GM19023 (cell line): ENCODE results near the gene MYBPC2.

Experiments used
- ATAC-seq: cut with Tn5 transposase; IDR thresholded peaks from one replicate; pipeline ENCODE4 v1.9.1; 2021; ENCODE audit warnings: mild to moderate bottlenecking, moderate library complexity; ENCODE audit not compliant: unreplicated experiment

MYBPC2 gene

DNA sequence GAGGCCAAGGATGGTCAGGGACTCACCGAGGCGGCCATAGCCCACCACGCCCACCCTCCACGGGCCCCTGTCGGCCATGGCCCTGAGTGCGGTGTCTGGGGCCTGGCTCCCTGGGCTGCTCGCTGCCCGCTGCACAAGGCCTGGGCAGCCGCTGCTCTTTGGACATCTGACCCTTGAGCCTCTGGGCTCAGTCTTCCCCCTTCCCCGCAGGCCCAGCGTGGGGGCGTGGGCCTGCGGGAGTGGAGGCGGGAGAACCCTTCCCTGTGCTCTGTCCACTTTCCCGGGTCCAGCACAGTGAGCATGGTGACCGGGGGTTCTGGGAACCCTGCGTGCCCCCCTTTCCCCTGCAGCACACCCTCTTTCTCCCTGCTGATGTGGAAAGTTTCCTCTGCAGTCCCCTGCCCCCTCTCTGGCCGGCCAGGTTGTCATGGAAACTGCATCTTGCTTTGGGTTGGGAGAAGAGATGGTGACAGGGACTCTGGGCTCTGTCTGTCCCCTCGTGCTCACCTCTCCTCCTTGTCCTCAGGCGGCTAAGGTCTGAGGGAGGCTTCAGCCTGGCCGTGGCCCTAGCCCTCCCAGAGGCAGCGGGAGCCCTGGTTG is 81.2 kb downstream of the MYBPC2 start, which contains the start of gene ASPDH:
Gene ASPDH (minus strand): TSS at position 168 of the 600 bp plus-strand sequence. CDS start 90 bp downstream, at position 78.
- ATAC-seq, result no peak

DNA sequence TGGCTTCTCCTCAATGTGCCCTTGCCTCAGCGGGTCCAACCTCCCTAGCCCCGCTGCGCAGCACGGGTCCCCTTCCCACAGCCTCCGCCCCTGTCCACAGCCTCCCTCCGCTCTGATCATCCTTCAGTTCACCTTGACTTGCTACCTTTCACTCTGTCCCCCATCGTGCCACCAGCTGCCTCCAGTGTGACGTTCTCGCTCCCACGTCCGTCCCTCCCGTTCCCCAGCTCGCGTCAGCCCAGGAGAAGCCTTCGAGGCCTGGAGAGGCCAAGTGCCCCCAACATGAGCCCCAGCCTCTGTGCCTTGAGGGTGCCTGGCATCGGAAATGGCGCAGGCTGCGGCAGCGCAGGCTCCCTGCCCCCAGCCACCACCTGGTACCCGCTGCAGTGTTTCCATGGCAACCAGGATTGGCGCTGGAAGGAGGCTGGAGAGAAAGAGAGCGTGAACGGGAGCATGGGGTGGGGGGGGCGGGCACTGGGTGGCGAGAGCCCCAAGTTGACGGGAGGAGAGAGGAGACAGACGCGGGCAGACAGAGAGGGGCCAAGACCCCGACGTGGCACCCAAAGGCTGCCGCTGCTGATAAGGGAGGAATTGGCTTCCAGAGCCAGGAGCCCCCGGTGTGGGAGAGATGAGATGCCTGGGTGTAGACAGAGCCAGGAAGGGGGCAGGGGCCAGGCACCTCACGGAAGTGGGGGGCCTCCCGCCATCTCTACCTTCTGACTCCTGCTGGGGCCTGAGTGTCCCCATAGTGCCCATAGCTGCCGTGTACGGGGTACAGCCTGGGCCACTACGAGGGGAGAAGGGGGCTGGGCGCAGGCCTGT is 81.9 kb downstream of the MYBPC2 start:
- ATAC-seq, result no peak

DNA sequence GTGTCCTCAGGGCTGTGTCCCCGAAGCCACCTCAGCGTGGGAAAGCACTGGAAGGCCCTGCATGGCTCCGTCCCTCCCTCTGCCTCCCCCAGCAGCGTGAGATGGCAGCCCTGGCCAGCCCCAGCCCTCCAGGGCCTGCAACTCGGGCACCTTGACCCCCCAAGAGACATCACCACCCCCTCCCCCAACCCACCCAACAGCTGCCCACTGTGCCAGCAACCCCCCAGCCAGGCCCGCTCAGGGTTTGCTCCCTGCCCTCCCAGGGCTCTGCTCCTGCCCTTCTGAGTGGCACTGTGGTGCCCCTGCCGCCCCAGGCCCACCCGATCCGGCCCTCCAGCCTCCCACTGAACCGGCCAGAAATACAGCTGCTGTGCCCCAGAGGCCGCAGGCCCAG is 82.5 kb downstream of the MYBPC2 start:
- ATAC-seq, result no peak
